Stimulated activated CD4-positive, alpha-beta T cell treated with anti-CD3 and anti-CD28 coated beads, Interleukin-12 subunit alpha, Interleukin-12 subunit beta, amount 100 ng/mL, for 48 hours (primary cell): Measurements from ENCODE around the gene PRSS27.

Source experiments
- DNase-seq, 3 donors: peaks; one replicate each; pipeline ENCODE4 v3.0.0-alpha.2; 2020; ENCODE audit warnings: low read depth in 2 of 3, low spot score in 1 of 3

Gene PRSS27

DNA sequence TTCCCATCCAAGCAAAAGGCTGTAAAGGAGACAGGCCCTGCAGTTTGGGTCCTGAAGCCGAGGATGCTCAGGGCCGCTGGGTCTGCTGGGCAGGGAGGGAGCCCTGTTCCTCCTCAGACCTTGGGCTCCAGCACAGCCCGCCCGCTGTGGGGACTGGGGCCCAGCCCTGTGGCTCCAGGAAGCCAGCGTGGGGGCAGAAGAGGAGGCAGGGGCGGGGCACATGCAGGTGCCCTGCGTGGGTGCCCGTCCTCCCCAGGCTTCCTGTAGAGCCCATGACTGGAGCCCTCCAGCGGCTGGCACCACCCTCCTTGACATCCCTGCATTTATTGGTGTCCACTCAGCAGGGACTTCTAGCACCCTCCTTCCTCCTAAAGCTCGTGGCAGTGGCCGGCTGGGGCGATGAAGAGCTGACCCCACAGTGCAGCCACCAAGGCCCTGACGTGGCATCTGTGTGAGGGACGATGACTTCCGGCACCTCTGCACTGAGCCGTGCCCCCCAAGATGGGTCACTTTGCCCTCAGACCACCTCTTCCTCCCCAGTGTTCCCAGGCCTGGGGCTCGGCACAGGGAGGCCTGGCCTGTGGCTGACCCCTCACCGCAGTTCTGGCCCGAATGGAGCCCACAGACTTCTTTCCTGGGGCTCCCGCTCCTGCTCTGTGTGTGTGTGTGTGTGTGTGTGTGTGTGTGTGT lies 9.9 kb downstream of the PRSS27 start:
- no peak for DNase-seq

DNA sequence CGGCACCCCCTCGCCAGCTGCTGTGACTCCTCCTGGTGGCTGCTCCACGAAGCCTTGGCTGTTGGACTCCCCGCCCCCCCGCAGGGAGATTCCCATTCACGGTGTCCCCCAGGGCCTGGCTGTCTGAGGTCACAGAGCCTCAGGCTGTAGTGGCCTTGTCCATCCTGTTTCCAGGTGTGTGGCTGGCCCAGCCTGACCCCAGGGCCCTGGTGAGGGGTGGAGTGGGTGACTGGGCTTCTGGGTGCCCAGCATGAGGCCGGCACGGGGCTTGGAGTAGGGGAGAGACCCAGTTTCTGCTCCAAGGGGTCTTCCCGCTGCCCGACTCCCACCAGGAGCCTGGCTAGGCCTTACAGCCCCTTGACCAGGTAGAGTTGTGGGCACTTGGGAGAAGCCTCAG lies 10.4 kb downstream of the PRSS27 start:
- no peak for DNase-seq

DNA sequence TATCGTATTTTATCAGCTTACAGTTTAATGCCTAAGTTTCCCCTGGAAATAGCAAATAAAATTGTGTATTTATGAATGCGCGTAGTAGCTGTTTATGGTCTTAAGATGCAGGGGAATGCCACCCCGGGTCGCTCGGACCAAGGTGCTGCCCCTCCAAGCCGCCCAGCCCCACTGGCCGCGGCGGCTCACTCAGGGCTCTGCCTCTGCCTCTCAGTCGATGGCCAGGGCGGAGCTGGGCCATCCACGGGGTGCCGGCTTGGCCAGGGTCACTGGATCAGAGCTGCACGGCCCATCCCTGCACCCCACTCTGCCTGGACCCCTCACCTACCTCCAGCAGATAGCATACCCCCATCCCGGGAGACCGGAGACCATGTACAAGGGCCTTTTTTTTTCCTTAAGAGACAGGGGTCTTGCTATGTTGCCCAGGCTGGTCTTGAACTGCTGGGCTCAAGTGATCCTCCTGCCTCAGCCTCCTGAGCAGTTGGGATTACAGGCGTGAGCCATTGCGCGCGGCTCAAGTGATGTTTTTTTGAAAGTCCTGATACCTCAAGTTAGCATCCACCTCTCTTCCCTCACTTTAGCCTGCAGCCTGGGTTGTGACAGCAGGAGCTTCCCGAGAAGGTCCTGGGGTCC lies 11.0 kb downstream of the PRSS27 start:
- DNase-seq = no peak

DNA sequence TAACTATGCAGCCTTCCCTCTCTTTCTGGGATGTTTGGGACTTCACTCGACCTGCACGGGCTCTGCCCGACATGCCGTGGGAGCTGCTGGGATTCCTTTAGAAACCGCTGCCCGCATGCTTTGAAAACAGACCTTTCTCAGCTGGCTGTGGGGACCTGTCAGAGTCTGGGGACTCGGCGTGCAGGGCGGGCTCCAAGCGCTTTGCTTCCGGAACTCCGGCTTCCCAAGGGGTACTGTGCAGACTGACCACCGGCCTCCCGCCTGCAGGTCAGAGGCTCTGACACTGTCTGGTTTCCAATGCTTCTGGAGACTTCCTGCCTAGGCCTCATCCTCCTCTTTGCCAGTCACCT lies 11.8 kb downstream of the PRSS27 start:
- DNase-seq = no peak

DNA sequence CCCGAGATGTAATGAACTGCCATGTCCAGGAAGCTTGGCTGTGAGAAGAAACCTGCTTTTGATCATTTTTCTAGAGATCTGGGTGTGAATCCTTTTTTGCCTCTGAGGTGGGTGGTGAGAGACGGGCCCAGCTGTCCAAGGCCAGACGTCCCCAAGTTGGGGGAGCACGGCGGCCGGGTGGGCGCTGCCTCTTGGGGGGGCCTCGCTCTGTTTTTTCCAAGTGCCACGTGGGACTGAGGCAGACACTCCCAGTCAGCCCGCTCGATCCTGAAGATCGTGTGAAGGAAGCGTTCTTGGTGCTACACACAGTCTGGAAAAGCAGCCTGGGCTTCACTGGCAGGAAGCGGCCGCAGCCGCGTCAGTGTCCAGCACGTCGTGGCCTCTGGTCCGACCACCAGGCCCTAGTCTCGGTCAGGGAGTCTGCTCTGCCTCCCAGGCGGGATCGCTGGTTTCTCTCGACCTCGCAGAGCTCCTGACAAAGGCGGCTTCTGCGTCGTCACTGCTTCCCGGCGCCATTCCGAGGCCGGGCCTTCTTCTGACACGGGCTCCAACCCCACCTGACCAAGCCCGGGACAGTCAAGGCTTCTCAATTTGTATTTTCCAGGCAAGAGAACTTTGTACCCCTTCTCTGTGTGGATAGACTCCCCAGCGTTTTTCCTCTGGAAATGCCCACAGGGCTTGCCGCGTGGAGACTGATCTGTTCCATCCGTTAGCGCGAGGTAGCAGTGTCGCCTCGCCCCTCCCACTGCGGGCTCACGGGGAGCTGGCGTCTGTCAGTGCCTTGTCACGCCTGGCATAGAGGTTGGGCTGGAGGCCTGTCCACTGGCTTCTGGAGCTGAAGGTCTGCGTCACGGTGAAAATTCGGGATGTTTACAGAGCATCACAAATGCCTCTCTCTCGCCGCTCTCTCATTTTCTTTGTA lies 12.4 kb downstream of the PRSS27 start:
- no peak for DNase-seq

DNA sequence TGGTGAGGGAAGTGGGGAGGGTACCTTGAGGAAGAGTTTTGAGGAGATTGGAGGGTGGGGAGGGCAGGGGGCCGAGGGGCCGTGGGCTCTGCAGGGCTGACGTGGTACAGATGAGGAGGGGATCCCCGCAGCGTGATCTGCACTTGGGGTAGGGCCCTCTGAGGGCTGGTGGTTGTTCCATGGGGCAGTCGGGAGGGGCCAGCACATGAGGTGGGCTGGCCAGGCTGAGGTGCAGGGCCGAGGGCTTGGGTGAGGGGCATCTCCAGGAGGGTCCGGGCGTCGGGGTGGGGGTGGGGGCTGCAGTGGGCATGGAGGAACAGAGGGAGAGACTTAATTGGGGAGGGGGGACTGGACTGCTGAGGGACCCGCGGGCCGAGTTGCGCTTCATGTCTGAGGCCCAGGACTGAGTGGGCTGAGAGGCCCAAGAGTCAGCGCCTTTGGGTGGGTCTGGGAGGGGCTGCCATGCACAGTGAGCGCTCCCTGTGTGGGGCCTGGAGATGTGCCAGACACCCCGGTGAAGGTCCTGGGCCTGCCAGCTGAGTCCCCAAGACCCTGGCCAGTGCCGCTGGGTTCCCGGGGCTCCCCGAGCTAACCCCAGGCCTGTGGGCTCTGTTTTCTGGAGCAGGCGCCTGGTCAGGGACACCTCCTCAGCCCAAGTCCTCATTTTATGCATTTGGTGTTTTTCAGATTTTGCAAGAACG lies 13.3 kb downstream of the PRSS27 start:
- DNase-seq = no peak

DNA sequence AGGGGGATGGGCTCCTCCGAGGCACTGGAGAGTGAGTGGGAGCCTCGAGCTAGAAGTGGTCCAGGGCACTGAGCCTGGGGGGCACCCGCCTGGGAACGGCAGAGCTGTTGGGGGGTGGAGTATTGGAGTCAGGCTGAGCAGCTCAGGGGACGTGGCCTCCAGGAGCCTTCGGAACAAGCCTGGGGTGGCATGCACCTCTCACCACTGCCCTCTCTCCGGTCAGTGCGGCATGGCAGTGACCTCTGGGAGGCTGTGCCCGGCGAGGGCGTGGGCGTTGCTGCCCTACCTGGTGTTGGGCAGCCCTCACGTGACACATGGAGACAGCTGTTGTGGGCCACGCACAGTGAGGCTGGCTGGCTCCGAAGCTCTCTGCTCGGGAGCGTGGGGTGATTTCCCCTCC lies 13.9 kb downstream of the PRSS27 start:
- DNase-seq = no peak

DNA sequence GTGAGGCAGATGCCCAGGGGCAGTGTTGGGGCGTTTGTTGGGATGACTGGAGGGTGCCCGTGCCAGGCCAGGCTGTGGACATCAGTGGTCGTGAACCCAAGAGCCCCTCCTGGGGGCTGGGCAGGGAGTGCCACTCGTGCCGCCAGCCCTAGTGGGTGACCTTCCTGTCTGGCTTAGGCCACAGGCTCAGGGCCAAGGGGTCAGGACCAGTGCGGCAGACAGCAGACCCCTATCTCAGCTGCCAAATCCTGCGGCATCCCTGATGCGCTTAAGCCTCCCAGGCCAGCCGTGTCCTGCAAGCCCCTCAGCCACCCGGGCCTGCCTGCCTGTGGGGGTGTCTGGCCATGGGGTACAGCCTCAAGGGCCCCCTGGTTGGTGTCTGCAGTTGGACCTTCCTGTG lies 14.7 kb downstream of the PRSS27 start:
- DNase-seq = no peak

DNA sequence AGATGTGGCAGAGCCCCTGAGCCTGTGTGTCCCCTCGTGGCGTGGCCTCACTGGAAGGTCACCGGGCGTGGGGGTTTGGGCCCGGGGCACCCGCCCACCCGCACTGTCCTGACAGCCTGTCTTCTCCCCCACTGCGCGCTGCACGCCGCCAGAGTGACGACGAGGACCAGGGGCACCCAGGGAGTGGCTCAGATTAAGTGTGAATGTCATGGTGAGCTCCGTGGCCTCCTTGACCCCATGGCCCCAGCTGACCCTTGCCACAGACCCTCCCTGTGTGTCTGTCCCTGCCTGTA lies 15.1 kb downstream of the PRSS27 start:
- no peak for DNase-seq

DNA sequence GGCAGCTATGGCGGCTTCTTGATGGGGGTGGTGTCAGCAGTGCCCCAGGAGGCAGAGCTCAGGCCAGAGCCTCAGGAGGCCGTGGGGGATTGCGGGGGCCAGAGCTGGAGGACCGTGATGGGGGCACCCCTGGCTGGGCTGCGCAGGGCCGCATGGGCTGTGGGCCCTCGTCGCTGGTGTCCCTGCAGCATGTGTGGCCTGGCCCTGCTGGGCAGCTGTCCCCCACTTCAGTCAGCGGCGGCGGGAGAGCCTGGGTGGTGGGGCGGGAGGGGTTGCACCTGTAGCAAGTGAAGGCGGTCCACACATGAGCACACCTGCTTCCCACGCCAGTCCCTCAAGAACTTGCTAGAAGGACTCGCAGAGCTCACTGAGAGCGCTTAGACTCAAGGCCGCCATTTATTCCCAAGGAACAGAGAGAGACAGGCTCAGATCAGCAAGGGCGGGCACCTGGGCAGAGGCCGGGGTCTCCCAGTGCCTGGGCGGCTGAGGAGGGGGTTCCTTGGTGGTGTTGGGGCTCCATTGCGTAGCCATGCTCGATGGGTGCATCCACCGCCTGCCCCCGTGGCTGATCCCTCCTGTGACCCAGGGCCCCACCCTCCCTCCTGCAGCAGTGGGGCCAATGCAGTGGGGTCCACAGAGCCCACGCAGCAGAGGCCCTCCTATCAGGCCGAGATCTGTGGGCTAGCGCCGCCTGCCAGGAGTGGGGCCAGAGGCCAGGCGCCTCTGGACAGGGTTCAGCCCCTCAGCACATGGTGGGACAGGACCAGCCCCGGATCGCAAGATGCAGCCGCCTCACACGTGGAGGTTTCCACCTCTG lies 15.7 kb downstream of the PRSS27 start:
- no peak for DNase-seq

DNA sequence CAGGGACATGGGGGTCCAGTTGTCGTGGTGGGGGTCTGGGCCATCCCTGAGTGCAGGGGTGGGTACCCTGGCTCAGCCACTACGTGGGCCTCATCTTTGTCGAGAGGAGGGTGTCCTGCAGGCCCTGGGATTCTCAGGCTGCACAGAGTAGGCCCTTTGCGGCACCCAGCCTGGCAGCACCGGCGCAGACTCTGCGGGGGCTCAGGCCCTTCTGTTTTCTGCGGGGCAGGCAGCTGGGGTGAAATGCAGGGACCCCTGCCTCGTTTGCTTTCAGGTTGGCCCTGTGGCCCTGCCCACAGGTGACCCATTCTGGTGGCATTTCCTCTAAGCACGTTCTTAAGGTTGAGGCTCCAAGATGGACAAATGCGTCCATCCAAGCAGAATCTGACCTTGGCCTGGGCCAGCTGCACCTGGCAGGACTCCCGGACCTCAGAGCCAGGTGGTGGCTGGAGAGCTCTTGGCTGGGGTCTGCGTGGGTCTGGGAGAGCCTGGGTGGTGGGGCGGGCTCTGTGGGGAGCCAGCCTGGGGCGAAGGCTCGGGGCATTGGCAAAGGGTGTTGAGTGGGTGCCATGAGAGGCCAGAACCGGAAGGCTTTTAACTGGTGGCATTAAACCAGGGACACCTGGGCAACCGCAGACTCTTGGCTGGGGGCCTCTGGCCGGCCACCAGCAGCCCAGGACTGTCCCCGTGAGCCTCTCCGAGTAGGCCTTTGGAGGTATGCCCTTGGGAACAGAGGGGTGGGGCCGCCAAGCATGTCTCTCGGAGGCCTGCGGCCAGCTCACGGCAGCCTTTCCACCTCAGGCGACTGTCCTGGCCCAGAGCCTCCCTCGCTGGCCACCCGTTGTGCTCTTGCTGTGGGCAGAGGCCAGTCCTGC lies 16.9 kb downstream of the PRSS27 start:
- no peak for DNase-seq

DNA sequence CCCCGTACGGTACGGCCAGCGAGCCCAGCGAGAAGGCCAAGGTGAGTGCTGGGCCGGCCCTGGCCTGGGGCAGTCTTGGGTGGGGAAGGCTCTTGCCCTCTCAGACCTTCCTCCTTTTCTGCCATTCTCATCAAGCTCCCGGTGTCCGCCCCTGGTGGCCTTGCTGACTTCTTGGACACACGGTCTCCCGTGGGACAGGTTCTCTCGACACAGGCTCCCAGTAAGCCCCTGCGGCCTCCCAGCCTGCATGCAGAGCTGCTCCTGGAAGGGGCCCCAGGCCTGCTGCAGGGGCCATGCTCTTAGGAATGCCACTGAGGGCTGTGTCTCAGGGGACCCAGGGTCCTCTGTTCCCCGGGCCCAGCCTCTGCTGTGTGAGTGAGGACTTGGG lies 17.6 kb downstream of the PRSS27 start:
- DNase-seq = no peak

DNA sequence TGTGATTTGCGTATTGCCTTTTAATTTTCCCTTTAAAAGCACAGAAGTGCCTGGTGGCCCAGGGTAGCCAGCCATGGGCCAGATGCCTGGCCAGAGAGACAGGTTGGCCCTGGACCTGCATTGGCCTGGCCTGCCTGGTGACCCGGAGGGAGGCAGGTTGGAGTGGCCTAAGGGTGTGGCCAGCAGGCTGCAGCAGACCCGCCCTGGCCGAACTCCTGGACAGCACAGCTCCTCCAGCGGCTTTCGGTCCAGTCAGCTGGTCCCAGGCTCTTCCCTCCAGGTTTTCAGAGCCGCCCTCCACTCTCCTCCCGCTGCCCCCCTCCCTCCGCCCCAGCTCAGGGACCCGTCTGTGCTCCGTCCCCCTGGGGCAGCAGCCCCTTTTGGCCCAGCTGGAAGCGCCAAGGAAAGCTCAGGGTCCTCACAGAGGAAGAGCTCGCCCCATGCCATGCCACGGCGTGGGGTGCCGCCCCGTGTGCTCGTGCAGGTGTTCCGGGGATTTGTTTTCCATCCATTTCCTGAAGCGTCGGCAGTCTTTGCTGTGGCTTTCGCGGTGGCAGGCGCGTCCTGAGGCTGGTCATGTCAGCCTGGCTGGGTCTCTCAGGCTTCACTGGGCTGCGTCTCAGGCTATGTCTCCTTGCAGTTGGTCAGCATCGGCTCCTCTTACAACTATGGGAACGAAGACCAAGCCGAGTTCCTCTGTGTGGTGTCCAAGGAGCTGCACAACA lies 18.1 kb downstream of the PRSS27 start:
- DNase-seq = no peak

DNA sequence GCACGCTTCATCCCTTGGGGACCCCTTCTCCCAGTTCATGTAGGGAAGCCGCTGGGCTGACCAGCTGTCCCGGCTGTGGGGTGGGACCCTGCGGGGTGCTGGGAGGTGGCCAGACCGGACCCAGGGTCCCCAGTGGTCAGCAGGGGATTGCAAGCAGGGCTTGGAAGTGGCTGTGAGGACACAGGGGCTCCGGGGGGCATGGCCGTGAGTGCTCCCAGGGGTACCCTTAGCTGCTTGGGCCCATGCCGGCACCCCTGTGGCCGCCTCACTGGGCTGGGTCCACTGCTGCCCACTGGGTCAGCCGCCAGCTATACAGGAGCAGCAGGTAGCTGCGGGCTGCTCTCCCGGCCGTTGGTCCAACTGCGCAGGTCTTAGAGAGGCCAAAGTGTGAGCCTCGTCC lies 18.8 kb downstream of the PRSS27 start:
- no peak for DNase-seq

DNA sequence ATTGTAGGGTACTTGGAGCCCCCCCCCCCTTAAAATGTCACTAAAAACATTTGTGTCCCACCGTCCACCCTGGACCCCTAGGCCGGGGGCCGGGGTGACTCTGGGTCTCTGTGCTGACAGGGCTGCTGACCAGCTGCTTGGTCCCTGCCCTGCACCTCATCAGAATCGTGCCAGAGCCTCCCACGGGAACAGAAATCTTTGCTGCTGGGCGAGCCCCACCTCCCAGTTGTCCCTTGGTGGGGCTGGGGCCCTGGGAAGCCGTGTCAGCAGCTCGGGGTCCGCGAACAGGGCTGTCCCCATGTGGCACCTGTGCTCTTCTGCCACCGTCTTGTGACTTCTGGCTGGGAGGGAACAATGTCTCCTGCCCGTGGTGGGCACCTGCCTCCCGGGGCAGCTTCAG lies 19.2 kb downstream of the PRSS27 start:
- no peak for DNase-seq

DNA sequence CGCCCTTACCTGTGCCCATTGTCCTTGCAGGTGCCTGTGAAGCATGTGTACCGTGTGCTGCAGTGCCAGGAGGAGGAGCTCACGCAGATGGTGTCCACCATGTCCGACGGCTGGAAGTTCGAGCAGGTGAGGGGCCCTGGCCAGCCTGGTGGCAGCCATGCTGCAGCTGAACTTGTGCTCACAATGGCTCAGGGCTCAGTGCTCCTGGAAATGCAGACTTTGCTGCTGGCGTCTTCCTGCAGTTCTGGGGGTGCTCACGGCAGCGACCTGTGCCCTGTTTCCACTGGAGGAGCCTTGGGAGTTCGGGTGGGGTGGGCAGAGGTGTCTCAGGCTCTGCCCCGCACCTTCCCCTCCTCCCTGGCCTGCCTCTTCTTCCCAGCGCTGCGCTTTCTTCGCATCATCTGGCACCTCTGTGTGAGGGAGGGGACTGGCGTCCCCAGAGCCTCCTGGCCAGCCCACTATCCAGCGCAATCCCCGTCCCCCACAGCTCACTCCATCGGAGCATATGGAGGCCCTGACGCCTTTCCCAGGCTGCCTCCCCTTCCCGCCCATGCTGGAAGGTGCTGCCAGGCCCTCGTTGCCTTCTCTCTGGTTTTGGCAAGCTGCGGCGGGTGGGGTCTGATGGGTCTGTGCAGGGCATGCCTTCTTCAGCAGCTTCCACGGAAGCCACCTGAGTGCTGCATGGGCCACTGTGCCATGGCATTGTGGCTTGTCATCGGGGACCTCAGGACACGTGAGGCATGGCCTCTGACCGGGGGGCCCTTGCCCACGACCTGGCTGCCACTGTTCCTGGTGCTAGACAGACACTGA lies 20.0 kb downstream of the PRSS27 start:
- DNase-seq = no peak

DNA sequence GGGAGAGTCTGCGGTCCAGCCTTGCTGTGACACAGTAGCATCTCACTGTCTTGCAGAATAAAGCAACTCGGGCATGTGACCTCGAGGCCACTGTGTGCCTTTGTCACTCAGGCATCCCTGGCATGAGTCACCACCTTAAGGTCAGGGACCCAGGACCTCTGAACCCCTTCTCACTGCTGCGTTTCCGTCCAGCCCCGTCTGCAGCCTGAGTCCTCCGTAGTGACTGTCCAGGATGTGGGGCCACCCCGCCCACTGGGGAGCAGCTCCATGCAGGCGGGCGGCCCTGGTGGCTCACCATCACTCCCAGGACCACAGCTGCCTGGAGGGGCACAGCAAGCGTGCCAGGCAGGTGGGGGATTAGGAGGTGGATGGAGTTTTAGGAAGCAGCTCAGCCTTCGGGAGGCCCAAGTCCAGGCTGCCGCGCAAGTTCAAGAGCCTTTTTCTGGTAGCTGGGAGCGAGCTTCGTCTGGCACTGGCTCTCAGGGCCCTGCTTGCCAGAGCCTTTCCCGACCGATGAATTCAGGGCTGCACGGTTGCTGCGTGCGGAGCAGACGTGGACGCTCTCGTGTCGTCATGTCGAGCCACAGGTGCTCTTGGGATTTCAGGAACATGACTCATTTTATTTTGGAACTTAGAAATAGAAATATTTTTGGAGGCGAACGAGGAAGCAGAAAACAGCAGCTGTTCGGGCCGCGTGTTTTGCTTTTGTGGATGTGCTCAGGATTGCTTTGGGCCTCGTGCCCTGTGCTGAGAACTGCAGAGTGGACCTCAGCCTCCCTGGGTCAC lies 20.9 kb downstream of the PRSS27 start:
- DNase-seq = no peak
